ENCODE measurements around the gene PTOV1. TPM values are rescaled to one million over a fixed set of nuclear protein-coding genes. Genes with fewer than 3 reads are reported as not detected.

PTOV1 gene
- total RNA-seq, 4 donors from 2014 or later: 62.3 to 203 (median 66.8) TPM

DNA sequence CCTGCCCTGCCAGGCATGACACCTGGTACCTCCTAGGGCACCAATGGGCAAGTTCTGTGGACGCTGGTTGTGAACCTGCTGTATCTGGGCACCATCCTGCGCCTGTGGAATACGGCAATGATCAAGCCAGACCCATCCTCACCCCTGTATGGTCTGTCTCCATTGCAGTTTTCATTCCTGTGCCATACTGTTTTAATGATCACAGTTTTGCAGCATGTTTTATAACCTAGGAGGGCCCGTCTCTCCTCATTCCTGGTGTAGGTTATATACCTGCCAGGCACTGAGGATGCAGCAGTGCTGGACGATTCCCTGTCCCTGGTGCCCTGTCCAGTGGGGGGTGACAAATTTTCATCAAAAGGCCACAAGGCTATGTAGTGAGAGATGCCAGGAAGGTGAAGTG is 32.1 kb downstream of the PTOV1 start:
- WGBS, 2 donors (ENCODE audit: low coverage in 1 of 2): 97% methylated on average over 5 of the region's 5 CpGs; no CpG with 5 or more reads in 1 of the 2 donors

GRCh38 chr19:49884109-49884508 is 33.1 kb downstream of the PTOV1 start:
- no peak for TF ChIP-seq POLR2A (IDR thresholded peaks at IDR 0.05)
- no peak for TF ChIP-seq EP300 (IDR thresholded peaks at IDR 0.05; ENCODE audit: low read depth)
- TF ChIP-seq, protein P1, sequence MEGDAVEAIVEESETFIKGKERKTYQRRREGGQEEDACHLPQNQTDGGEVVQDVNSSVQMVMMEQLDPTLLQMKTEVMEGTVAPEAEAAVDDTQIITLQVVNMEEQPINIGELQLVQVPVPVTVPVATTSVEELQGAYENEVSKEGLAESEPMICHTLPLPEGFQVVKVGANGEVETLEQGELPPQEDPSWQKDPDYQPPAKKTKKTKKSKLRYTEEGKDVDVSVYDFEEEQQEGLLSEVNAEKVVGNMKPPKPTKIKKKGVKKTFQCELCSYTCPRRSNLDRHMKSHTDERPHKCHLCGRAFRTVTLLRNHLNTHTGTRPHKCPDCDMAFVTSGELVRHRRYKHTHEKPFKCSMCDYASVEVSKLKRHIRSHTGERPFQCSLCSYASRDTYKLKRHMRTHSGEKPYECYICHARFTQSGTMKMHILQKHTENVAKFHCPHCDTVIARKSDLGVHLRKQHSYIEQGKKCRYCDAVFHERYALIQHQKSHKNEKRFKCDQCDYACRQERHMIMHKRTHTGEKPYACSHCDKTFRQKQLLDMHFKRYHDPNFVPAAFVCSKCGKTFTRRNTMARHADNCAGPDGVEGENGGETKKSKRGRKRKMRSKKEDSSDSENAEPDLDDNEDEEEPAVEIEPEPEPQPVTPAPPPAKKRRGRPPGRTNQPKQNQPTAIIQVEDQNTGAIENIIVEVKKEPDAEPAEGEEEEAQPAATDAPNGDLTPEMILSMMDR (IDR thresholded peaks at IDR 0.05): no peak
- TF ChIP-seq POLR2AphosphoS5 (IDR thresholded peaks at IDR 0.05): no peak
- DNase-seq: no peak
- Histone ChIP-seq H3K4me1 (peaks cover 0 to 5% (median 0%) of the 10 kb centered on the region in 4 donors), H3K27ac (no peak overlapping the region), H3K4me3 (no peak overlapping the region), H3K27me3 (no peaks in the 10 kb centered on the region), H3K36me3 (peaks cover 0 to 50% (median 27%) of the 10 kb centered on the region in 4 donors), H3K9me3 (no peaks in the 10 kb centered on the region)
- 96% methylated on average over 18 of the region's 18 CpGs; no CpG with 5 or more reads in 1 of the 2 donors for whole genome bisulfite sequencing, 2 donors (ENCODE audit: low coverage in 1 of 2)
- intact Hi-C loops (cut with DNase I; ENCODE audit: low total_unique reads) (loop anchor here (5.0 kb wide), 1 partner anchor 618 kb away; no protein-coding TSS in a partner anchor), in situ Hi-C loops (cut with MboI; ENCODE audit: low pct_ligation_motif_present in 1 of 4, low pct_unique_long_range_greater_than_20kb in 1 of 4, low sequenced_read_pairs in 3 of 4) (no loop called here)

More for the DNA sequence above, 32.1 kb downstream of the PTOV1 start:
- no peak overlapping the region for H3K4me3 ChIP-seq
- peaks cover 6 to 13% (median 6%) of the 10 kb centered on the region in 4 donors for H3K4me1 ChIP-seq
- peaks cover 0 to 50% (median 27%) of the 10 kb centered on the region in 4 donors for H3K36me3 ChIP-seq
- in situ Hi-C loops (cut with MboI; ENCODE audit: low pct_ligation_motif_present in 1 of 4, low pct_unique_long_range_greater_than_20kb in 1 of 4, low sequenced_read_pairs in 3 of 4) (no loop called here), intact Hi-C loops (cut with DNase I; ENCODE audit: low total_unique reads) (loop anchor here (5.0 kb wide), 1 partner anchor 619 kb away; no protein-coding TSS in a partner anchor)
- H3K27ac ChIP-seq: no peak overlapping the region
- H3K27me3 ChIP-seq: no peaks in the 10 kb centered on the region
- TF ChIP-seq, protein P1 (IDR thresholded peaks at IDR 0.05): no peak
- TF ChIP-seq EP300 (IDR thresholded peaks at IDR 0.05; ENCODE audit: low read depth): no peak
- no peak for TF ChIP-seq POLR2A (IDR thresholded peaks at IDR 0.05)
- TF ChIP-seq POLR2AphosphoS5 (IDR thresholded peaks at IDR 0.05): no peak
- no peak for DNase-seq
- no peaks in the 10 kb centered on the region for H3K9me3 ChIP-seq

- no peak for TF ChIP-seq POLR2AphosphoS5 (IDR thresholded peaks at IDR 0.05)
- TF ChIP-seq EP300 (IDR thresholded peaks at IDR 0.05; ENCODE audit: low read depth): no peak
- TF ChIP-seq POLR2A (IDR thresholded peaks at IDR 0.05): no peak
- TF ChIP-seq, protein P1 (IDR thresholded peaks at IDR 0.05): no peak
- WGBS, 2 donors (ENCODE audit: low coverage in 1 of 2): 96% methylated on average over 3 of the region's 3 CpGs; no CpG with 5 or more reads in 1 of the 2 donors
- no peak for DNase-seq
- intact Hi-C loops (cut with DNase I; ENCODE audit: low total_unique reads): loop anchor here (5.0 kb wide), 1 partner anchor 618 kb away; no protein-coding TSS in a partner anchor
- Histone ChIP-seq H3K4me3 (no peak overlapping the region), H3K27ac (no peak overlapping the region), H3K9me3 (no peaks in the 10 kb centered on the region), H3K36me3 (peaks cover 0 to 50% (median 27%) of the 10 kb centered on the region in 4 donors), H3K4me1 (peaks cover 0 to 3% (median under 1%) of the 10 kb centered on the region in 4 donors), H3K27me3 (no peaks in the 10 kb centered on the region)
- in situ Hi-C loops (cut with MboI; ENCODE audit: low pct_ligation_motif_present in 1 of 4, low pct_unique_long_range_greater_than_20kb in 1 of 4, low sequenced_read_pairs in 3 of 4): no loop called here
Measured at GRCh38 chr19:49884760-49885159, 33.8 kb downstream of the PTOV1 start.

DNA sequence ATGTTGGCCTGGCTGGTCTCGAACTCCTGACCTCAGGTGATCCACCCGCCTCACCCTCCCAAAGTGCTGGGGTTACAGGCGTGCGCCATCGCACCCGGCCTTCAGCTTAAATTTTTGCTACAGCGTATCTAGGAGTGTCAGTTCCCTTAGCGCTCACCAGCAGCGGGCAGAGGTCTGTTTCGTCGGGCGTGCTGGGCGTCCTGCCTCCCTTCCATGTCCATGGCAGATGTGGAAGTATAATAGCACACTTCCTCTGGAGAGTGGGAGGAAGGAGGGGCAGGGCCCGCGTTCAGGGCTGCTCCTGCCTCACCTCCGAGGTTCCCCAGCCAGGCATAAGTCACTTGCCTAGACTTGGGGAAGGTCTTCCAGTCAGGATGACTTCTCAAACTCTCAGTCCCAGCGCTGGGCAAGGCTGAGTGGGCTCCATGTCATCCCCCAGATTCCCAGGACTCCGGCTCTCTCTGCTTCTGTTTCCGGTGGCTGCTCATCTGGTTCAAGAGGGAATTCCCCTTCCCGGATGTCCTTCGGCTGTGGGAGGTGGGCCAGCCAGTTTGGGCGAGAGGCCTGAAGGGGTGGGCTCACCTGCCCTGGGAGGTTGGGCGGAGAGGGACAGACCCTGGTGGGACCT is 36.2 kb downstream of the PTOV1 start:
- no peak overlapping the region for H3K4me3 ChIP-seq
- 70 to 84% methylated on average over 9 to 22 of the region's 23 CpGs for WGBS, 2 donors (ENCODE audit: low coverage in 1 of 2)
- in situ Hi-C loops (cut with MboI; ENCODE audit: low pct_ligation_motif_present in 1 of 4, low pct_unique_long_range_greater_than_20kb in 1 of 4, low sequenced_read_pairs in 3 of 4): no loop called here
- no peak overlapping the region for H3K27ac ChIP-seq
- TF ChIP-seq POLR2AphosphoS5 (IDR thresholded peaks at IDR 0.05): no peak
- TF ChIP-seq, protein P1 (IDR thresholded peaks at IDR 0.05): no peak
- TF ChIP-seq EP300 (IDR thresholded peaks at IDR 0.05; ENCODE audit: low read depth): no peak
- TF ChIP-seq POLR2A (IDR thresholded peaks at IDR 0.05): no peak
- no peaks in the 10 kb centered on the region for H3K9me3 ChIP-seq
- H3K27me3 ChIP-seq: no peaks in the 10 kb centered on the region
- DNase-seq: no peak
- intact Hi-C loops (cut with DNase I; ENCODE audit: low total_unique reads): no loop called here
- peaks cover 9 to 14% (median 11%) of the 10 kb centered on the region in 4 donors for H3K4me1 ChIP-seq
- H3K36me3 ChIP-seq: peaks cover 0 to 29% (median 17%) of the 10 kb centered on the region in 4 donors

Measured in transverse colon (tissue), 4 donors.